HG02840 (cell line): ENCODE measurements around the gene CPNE6.

Experiments
- ATAC-seq: cut with Tn5 transposase; IDR thresholded peaks from one replicate; pipeline ENCODE4 v1.9.1; 2021; ENCODE audit warnings: mild to moderate bottlenecking, moderate library complexity, moderate number of reproducible peaks; ENCODE audit not compliant: unreplicated experiment, low FRiP score

CPNE6 gene

GRCh38 chr14:24122416-24122815, 51.1 kb downstream of the CPNE6 start:
- no peak for ATAC-seq

GRCh38 chr14:24122898-24123297, 51.5 kb downstream of the CPNE6 start:
- ATAC-seq: no peak

- no peak for ATAC-seq
Observed at GRCh38 chr14:24123424-24124417, 52.4 kb downstream of the CPNE6 start.

- ATAC-seq: no peak
Observed at GRCh38 chr14:24126939-24127338, 55.6 kb downstream of the CPNE6 start.

GRCh38 chr14:24127673-24128072, 56.3 kb downstream of the CPNE6 start:
- ATAC-seq: no peak
